ENCODE measurements around the gene PEX5L. TPM values are rescaled to one million over a fixed set of nuclear protein-coding genes. Genes with fewer than 3 reads are reported as not detected.
A peak's percentile ranks its signal among the peaks of the same experiment; 100 is the strongest.

The PEX5L gene
- total RNA-seq, 2 donors from 2014 or later, result 0.86 to 1.9 TPM

DNA sequence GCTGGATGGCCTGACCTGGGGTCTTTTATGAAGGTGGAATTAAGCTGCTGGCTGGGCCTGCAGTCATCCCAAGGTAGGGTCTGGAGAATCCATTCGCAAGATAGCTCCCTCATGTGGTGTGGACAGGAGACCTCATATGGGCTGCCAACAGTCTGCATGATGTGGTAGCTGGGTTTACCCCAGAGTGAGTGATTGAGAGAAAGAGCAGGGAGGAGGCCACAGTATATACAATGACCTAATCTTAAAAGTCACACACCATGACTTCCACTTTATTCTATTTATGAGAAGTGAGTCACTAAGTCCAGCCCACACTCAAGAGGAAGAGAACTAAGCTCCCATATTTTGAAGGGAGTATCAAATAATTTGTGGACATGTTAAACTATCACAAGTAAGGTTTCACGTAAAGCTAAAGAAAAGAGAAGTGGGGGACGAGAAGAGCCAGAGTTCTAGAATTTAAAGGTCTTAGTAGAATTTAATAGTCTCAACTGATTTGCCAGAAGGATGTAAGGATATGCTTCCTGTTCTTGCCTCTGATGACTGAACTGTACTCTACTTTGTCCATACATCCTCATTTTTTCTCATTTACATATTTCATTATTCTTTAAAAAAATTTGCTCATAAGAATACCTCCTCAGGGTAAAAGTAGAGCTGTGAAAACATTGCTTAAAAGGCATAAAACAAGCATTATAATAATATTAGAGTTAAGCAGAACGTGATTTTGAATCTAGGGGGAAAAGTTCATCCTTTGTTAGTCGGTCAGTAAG, 184.4 kb downstream of the PEX5L start:
- TF ChIP-seq, protein P1, sequence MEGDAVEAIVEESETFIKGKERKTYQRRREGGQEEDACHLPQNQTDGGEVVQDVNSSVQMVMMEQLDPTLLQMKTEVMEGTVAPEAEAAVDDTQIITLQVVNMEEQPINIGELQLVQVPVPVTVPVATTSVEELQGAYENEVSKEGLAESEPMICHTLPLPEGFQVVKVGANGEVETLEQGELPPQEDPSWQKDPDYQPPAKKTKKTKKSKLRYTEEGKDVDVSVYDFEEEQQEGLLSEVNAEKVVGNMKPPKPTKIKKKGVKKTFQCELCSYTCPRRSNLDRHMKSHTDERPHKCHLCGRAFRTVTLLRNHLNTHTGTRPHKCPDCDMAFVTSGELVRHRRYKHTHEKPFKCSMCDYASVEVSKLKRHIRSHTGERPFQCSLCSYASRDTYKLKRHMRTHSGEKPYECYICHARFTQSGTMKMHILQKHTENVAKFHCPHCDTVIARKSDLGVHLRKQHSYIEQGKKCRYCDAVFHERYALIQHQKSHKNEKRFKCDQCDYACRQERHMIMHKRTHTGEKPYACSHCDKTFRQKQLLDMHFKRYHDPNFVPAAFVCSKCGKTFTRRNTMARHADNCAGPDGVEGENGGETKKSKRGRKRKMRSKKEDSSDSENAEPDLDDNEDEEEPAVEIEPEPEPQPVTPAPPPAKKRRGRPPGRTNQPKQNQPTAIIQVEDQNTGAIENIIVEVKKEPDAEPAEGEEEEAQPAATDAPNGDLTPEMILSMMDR (conservative IDR thresholded peaks at IDR 0.05), result peak; percentile 73
- no peaks in the 10 kb centered on the region for H3K9me3 Mint-ChIP-seq
- 71 to 96% methylated on average over 3 to 4 of the region's 5 CpGs for WGBS, 2 experiments (ENCODE audit: insufficient coverage in 1 of 2, insufficient read length in 1 of 2)

DNA sequence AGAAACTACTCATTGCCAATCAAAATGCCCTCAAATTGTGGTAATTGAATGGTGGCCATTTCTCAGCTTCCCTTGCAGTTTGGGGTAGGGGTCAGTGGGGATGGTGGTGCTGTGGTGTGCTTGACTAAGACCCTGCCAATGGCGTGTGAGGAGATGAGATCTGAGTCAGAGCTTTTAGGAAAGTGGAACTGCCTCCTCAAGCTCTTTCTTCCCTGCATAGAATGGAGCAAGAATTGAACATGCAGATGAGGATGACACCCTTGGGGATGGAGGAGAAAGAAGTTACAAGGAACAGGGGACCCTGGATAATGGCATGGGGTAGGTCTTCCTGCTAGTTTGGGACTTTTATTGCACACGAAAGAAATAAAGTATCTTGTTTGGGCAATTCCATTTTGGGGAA, 188.0 kb downstream of the PEX5L start:
- Mint-ChIP-seq H3K9me3 (no peaks in the 10 kb centered on the region), H3K27me3 (ENCODE audit: insufficient read depth) (no peaks in the 10 kb centered on the region), H3K36me3 (ENCODE audit: low read depth) (no peaks in the 10 kb centered on the region), H3K4me1 (no peaks in the 10 kb centered on the region), H3K27ac (no peak overlapping the region), H3K4me3 (no peak overlapping the region)
- no peak for DNase-seq
- H3K36me3 ChIP-seq (ENCODE audit: control insufficient read depth, insufficient read depth, low read length), result no peaks in the 10 kb centered on the region
- H3K4me3 ChIP-seq (ENCODE audit: low read length), result no peak overlapping the region
- no peaks in the 10 kb centered on the region for H3K9me3 ChIP-seq (ENCODE audit: control insufficient read depth, low read length)
- no peak overlapping the region for H3K9ac ChIP-seq (ENCODE audit: extremely low read depth, low read length, poor library complexity, severe bottlenecking)
- WGBS, 2 experiments (ENCODE audit: insufficient coverage in 1 of 2, insufficient read length in 1 of 2), result 95% methylated on average over 2 of the region's 2 CpGs; no CpG with 5 or more reads in 1 of the 2 experiments
- H3K27ac ChIP-seq (ENCODE audit: low read depth, low read length), result no peak overlapping the region
- no peaks in the 10 kb centered on the region for H3K27me3 ChIP-seq (ENCODE audit: control insufficient read depth, insufficient read depth, low read length, poor library complexity, severe bottlenecking)
- no peaks in the 10 kb centered on the region for H3K4me1 ChIP-seq (ENCODE audit: control insufficient read depth, insufficient read depth, low read length)
- TF ChIP-seq, protein P1 (conservative IDR thresholded peaks at IDR 0.05), result no peak

More for the DNA sequence above, 184.4 kb downstream of the PEX5L start:
- Histone ChIP-seq H3K27me3 (ENCODE audit: control insufficient read depth, insufficient read depth, low read length, poor library complexity, severe bottlenecking) (no peaks in the 10 kb centered on the region), H3K4me3 (ENCODE audit: low read length) (no peak overlapping the region), H3K9ac (ENCODE audit: extremely low read depth, low read length, poor library complexity, severe bottlenecking) (no peak overlapping the region), H3K27ac (ENCODE audit: low read depth, low read length) (no peak overlapping the region), H3K36me3 (ENCODE audit: control insufficient read depth, insufficient read depth, low read length) (no peaks in the 10 kb centered on the region), H3K9me3 (ENCODE audit: control insufficient read depth, low read length) (no peaks in the 10 kb centered on the region), H3K4me1 (ENCODE audit: control insufficient read depth, insufficient read depth, low read length) (no peaks in the 10 kb centered on the region)
- no peaks in the 10 kb centered on the region for H3K36me3 Mint-ChIP-seq (ENCODE audit: low read depth)
- no peak overlapping the region for H3K4me3 Mint-ChIP-seq
- H3K27me3 Mint-ChIP-seq (ENCODE audit: insufficient read depth), result no peaks in the 10 kb centered on the region
- H3K27ac Mint-ChIP-seq, result no peak overlapping the region
- DNase-seq, result peak; percentile 70
- H3K4me1 Mint-ChIP-seq, result no peaks in the 10 kb centered on the region

DNA sequence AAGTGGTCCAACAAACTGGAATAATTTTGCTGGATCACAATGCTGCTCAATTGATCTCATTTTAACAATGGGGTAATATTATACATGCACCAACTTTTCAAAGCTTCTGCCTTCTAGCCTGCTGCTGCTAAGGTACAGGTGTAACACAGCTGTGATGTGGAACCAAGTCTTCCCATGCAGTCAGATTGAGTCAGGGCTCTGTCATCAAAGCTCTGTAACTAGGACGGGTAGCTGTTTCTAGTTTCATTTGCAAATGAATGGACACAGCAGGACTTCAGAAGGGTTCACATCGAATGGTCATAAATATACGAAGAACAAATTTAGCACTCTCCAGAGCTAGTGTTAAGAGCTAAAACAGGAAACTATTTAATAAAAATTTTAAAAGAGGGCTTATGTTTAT, 194.7 kb downstream of the PEX5L start:
- no peaks in the 10 kb centered on the region for H3K36me3 Mint-ChIP-seq (ENCODE audit: low read depth)
- H3K4me1 Mint-ChIP-seq, result no peaks in the 10 kb centered on the region
- H3K27me3 ChIP-seq (ENCODE audit: control insufficient read depth, insufficient read depth, low read length, poor library complexity, severe bottlenecking), result no peaks in the 10 kb centered on the region
- H3K27ac ChIP-seq (ENCODE audit: low read depth, low read length), result no peak overlapping the region
- no peaks in the 10 kb centered on the region for H3K4me1 ChIP-seq (ENCODE audit: control insufficient read depth, insufficient read depth, low read length)
- no peak for DNase-seq
- H3K27me3 Mint-ChIP-seq (ENCODE audit: insufficient read depth), result no peaks in the 10 kb centered on the region
- no peak overlapping the region for H3K4me3 Mint-ChIP-seq
- H3K9ac ChIP-seq (ENCODE audit: extremely low read depth, low read length, poor library complexity, severe bottlenecking), result no peak overlapping the region
- TF ChIP-seq, protein P1 (conservative IDR thresholded peaks at IDR 0.05), result no peak
- no peaks in the 10 kb centered on the region for H3K36me3 ChIP-seq (ENCODE audit: control insufficient read depth, insufficient read depth, low read length)
- no peaks in the 10 kb centered on the region for H3K9me3 ChIP-seq (ENCODE audit: control insufficient read depth, low read length)
- 26 to 51% methylated on average over 2 to 3 of the region's 3 CpGs for WGBS, 2 experiments (ENCODE audit: insufficient coverage in 1 of 2, insufficient read length in 1 of 2)
- H3K27ac Mint-ChIP-seq, result no peak overlapping the region
- H3K9me3 Mint-ChIP-seq, result no peaks in the 10 kb centered on the region
- no peak overlapping the region for H3K4me3 ChIP-seq (ENCODE audit: low read length)

Data from endodermal cell (in vitro differentiated cells).